GM12891 (cell line): Measurements from ENCODE around the gene ADAMTSL1.
"Not testable (repeated sequence)": the region's sequence is repeated elsewhere in the genome, so short reads cannot be mapped to it uniquely, and the experiment has no call there.

ENCODE experiments used
- PAX5 ChIP-seq: IDR thresholded peaks from 2 replicates; pipeline ENCODE4 v1.6.1; 2011; ENCODE audit warnings: low read length, moderate library complexity, mild to moderate bottlenecking; ENCODE audit not compliant: insufficient read depth, severe bottlenecking
- POLR2A ChIP-seq: IDR thresholded peaks from 2 replicates; pipeline ENCODE4 v1.6.1; 2011; ENCODE audit warnings: low read depth, low read length, control low read depth
- POLR2AphosphoS5 ChIP-seq: IDR thresholded peaks from 2 replicates; pipeline ENCODE4 v1.6.1; 2011; ENCODE audit warnings: low read depth, low read length, control low read depth
- POU2F2 ChIP-seq: IDR thresholded peaks from 2 replicates; pipeline ENCODE4 v1.6.1; 2011; ENCODE audit warnings: low read depth, mild to moderate bottlenecking, control low read depth, low read length, moderate library complexity
- SPI1 ChIP-seq: IDR thresholded peaks from 2 replicates; pipeline ENCODE4 v1.6.1; 2011; ENCODE audit warnings: low read depth, low read length, control low read depth
- TAF1 ChIP-seq: IDR thresholded peaks from 2 replicates; pipeline ENCODE4 v1.6.1; 2011; ENCODE audit warnings: low read depth, low read length, control low read depth

GRCh38 chr9:18874990-18875389 lies 401.0 kb downstream of the ADAMTSL1 start:
- not testable (repeated sequence) for TF ChIP-seq POLR2A, POLR2AphosphoS5, TAF1, POU2F2, SPI1, PAX5
